Uterus (tissue), 4 donors: Measurements from ENCODE around the gene INTS1. TPM values are rescaled to one million over a fixed set of nuclear protein-coding genes. Genes with fewer than 3 reads are reported as not detected.

ENCODE experiments used
- DNase-seq, 2 donors: peaks; one replicate each; pipeline ENCODE4 v3.0.0-alpha.2; 2019 to 2020
- H3K27ac ChIP-seq, 2 donors: fragments of 200-600 bp; sonication (generic); 1 replicate in 1 of 2; 2 replicates in 1 of 2; pipeline ENCODE4 v1.5.1; 2016 to 2018
- H3K27me3 ChIP-seq, 2 donors: fragments of 200-600 bp; sonication (generic); one replicate each; pipeline ENCODE4 v1.5.1; 2018 to 2019; ENCODE audit warnings: control low read depth in 1 of 2
- H3K36me3 ChIP-seq, 2 donors: fragments of 200-600 bp; sonication (generic); one replicate each; pipeline ENCODE4 v1.5.1; 2019; ENCODE audit warnings: control low read depth in 1 of 2
- H3K4me1 ChIP-seq, 2 donors: fragments of 200-600 bp; sonication (generic); one replicate each; pipeline ENCODE4 v1.5.1; 2018 to 2019; ENCODE audit warnings: control low read depth in 1 of 2
- H3K4me3 ChIP-seq, 2 donors: fragments of 200-600 bp; sonication (generic); 1 replicate in 1 of 2; 2 replicates in 1 of 2; pipeline ENCODE4 v1.5.1; 2018 to 2019; ENCODE audit warnings: mild to moderate bottlenecking in 1 of 2
- H3K9me3 ChIP-seq, 2 donors: fragments of 200-600 bp; sonication (generic); one replicate each; pipeline ENCODE4 v1.5.1; 2019; ENCODE audit warnings: control low read depth in 1 of 2
- CTCF ChIP-seq, 4 experiments: fragments of 200-600 bp in 2 of 4; fragments of 450-650 bp in 2 of 4; sonication (generic) in 2 of 4; IDR thresholded peaks; one replicate each; pipeline ENCODE4 v1.5.1; 2016 to 2019; ENCODE audit warnings: antibody characterized with exemption in 4 of 4, mild to moderate bottlenecking in 2 of 4, moderate library complexity in 1 of 4
- POLR2A ChIP-seq, 2 donors: fragments of 450-650 bp; IDR thresholded peaks; one replicate each; pipeline ENCODE4 v1.6.1; 2016; ENCODE audit warnings: antibody characterized with exemption in 2 of 2, mild to moderate bottlenecking in 1 of 2, moderate library complexity in 1 of 2
- intact Hi-C: fragments of 100-400 bp; cut with DNase I; formaldehyde crosslinking; loops from one replicate; pipeline ENCODE4 v1.15.1; 2023; ENCODE audit warnings: low total_unique reads
- total RNA-seq, 4 donors: library from RNA; depleted of rRNA in 3 of 4; stranded (reverse); fragments of >200 nt in 3 of 4; gene quantifications; one replicate each; pipeline versions ENCODE4 v1.1.0 to v1.2.4, GENCODE V29; 2014 to 2023
- donor health status: DM: yes; HTN: yes; CAD: no.

Gene INTS1
- total RNA-seq, 4 donors from 2014 or later: 8.2 to 68.9 (median 30.3) TPM

- intact Hi-C loops: no loop called here
- no peak for TF ChIP-seq CTCF (IDR thresholded peaks at IDR 0.05)
- TF ChIP-seq POLR2A (IDR thresholded peaks at IDR 0.05): no peak
- DNase-seq: no peak
- Histone ChIP-seq H3K9me3 (no peaks in the 10 kb centered on the region), H3K4me3 (no peak overlapping the region), H3K27me3 (no peaks in the 10 kb centered on the region), H3K36me3 (no peaks in the 10 kb centered on the region), H3K27ac (no peak overlapping the region), H3K4me1 (no peaks in the 10 kb centered on the region)
Measured at GRCh38 chr7:1494447-1494846, 9.7 kb downstream of the INTS1 start.

DNA sequence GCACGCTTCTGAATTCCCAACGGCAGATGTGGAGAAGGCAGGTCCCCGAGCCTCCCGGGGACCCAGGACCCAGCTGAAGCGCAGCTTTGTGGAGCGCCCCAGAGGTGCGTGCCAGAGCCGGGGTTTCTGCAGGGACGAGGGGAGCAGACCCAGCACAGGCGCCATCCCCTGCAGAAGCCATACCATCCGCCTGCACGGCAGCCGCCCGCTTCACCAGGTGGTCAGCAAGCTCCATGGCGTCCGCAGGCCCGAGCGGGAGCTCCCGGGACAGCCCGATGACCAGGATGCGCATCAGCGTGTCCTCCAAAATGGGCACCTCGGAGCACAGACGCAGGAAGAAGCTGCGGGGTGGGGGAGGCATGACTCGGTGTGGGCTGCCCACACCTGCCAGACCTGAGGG is 10.6 kb downstream of the INTS1 start:
- Histone ChIP-seq H3K9me3 (no peaks in the 10 kb centered on the region), H3K36me3 (no peaks in the 10 kb centered on the region), H3K4me1 (no peaks in the 10 kb centered on the region), H3K27me3 (no peaks in the 10 kb centered on the region), H3K4me3 (no peak overlapping the region), H3K27ac (no peak overlapping the region)
- no peak for DNase-seq
- TF ChIP-seq POLR2A (IDR thresholded peaks at IDR 0.05): no peak
- no peak for TF ChIP-seq CTCF (IDR thresholded peaks at IDR 0.05)
- intact Hi-C loops: no loop called here

DNA sequence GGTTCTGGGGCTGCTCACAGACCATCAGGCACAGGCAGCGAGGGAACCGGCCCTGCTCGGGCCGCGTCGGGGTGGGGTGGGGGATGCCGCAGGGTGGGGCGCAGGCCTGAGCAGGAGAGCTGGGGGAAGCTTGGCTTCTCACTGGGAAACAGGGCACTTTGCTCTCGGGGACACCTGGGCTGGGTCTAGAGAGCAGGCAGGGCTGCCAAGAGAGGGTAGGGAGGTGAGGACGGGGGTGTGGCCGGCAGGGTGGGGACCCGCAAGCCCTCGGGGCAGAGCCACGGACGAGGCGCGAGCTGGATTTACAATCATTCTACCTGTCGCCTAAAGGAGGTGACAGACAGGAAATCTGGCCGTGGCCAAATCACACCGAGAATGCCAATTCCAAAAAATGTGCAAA is 11.1 kb downstream of the INTS1 start:
- Histone ChIP-seq H3K4me1 (no peaks in the 10 kb centered on the region), H3K9me3 (no peaks in the 10 kb centered on the region), H3K36me3 (no peaks in the 10 kb centered on the region), H3K27ac (no peak overlapping the region), H3K4me3 (no peak overlapping the region), H3K27me3 (no peaks in the 10 kb centered on the region)
- TF ChIP-seq POLR2A (IDR thresholded peaks at IDR 0.05) (no peak), CTCF (IDR thresholded peaks at IDR 0.05) (no peak)
- DNase-seq: no peak
- intact Hi-C loops: no loop called here

- intact Hi-C loops: no loop called here
- no peaks in the 10 kb centered on the region for H3K27me3 ChIP-seq
- no peak for DNase-seq
- no peaks in the 10 kb centered on the region for H3K4me1 ChIP-seq
- H3K9me3 ChIP-seq: no peaks in the 10 kb centered on the region
- TF ChIP-seq POLR2A (IDR thresholded peaks at IDR 0.05) (no peak), CTCF (IDR thresholded peaks at IDR 0.05) (no peak)
- H3K4me3 ChIP-seq: no peak overlapping the region
- no peak overlapping the region for H3K27ac ChIP-seq
- H3K36me3 ChIP-seq: no peaks in the 10 kb centered on the region
Measured at GRCh38 chr7:1492640-1493039, 11.5 kb downstream of the INTS1 start.

DNA sequence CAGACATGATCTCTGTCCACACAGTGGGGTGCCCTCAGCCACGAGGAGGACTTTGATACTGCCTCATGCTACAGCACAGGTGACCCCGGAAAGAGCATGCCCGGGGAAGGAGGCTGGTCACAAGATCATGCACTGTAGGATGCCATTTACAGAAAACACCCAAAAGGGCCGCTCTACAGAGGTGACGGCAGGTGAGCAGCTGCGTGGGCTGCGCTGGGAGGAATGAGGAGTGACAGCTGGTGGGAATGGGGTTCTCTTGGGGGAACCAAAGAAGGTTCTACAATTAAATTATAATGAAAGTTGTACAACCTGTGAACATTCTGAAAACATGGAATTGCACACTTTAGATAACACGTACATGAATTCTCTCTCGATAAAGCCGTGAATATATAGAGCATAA is 12.0 kb downstream of the INTS1 start:
- H3K27ac ChIP-seq: no peak overlapping the region
- no peak overlapping the region for H3K4me3 ChIP-seq
- no peaks in the 10 kb centered on the region for H3K36me3 ChIP-seq
- no peak for TF ChIP-seq CTCF (IDR thresholded peaks at IDR 0.05)
- no peak for TF ChIP-seq POLR2A (IDR thresholded peaks at IDR 0.05)
- no peaks in the 10 kb centered on the region for H3K9me3 ChIP-seq
- intact Hi-C loops: no loop called here
- no peaks in the 10 kb centered on the region for H3K27me3 ChIP-seq
- H3K4me1 ChIP-seq: no peaks in the 10 kb centered on the region
- DNase-seq: no peak
